ENCODE measurements around the gene TMEM74B. TPM values are rescaled to one million over a fixed set of nuclear protein-coding genes. Genes with fewer than 3 reads are reported as not detected.

Gene TMEM74B
- total RNA-seq = under 0.01 and 0.36 TPM in 2 replicates

DNA sequence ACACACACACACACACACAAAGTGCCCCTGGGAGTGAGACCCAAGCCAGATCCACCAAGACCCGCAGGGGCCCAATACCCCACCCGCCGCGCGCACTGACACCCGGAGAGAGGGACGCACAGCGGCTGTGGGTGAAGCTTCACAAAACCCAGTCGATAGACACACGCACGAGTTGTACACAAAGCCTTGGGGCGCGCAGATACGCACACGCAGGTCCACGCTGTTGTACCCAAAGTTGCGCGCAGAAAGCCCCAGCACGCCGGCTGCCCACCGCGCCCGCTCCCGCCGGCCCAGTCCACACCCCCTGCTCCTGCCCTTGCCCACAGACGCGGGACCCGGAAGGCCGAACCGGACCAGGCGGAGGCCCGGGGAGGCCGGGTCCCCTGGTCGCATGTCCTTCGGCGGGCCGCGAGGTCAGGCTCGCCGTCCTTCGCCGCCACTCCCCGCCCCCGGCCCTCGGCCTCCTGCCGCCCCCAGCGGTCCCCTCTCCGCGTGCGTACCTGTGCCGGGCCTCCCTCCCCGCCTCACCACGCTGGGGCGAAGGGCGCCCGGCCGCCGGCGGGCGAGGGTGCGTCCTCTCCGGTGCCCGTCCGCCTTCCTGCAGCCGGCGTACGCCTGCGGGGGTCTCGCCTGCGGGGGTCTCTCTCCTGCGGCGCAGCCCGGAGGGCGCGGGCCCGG lies at the start of gene TMEM74B:
TSS of gene TMEM74B (minus strand) at position 344 of the 678 bp plus-strand sequence. CDS start 1,180 bp downstream, outside the sequence.

DNA sequence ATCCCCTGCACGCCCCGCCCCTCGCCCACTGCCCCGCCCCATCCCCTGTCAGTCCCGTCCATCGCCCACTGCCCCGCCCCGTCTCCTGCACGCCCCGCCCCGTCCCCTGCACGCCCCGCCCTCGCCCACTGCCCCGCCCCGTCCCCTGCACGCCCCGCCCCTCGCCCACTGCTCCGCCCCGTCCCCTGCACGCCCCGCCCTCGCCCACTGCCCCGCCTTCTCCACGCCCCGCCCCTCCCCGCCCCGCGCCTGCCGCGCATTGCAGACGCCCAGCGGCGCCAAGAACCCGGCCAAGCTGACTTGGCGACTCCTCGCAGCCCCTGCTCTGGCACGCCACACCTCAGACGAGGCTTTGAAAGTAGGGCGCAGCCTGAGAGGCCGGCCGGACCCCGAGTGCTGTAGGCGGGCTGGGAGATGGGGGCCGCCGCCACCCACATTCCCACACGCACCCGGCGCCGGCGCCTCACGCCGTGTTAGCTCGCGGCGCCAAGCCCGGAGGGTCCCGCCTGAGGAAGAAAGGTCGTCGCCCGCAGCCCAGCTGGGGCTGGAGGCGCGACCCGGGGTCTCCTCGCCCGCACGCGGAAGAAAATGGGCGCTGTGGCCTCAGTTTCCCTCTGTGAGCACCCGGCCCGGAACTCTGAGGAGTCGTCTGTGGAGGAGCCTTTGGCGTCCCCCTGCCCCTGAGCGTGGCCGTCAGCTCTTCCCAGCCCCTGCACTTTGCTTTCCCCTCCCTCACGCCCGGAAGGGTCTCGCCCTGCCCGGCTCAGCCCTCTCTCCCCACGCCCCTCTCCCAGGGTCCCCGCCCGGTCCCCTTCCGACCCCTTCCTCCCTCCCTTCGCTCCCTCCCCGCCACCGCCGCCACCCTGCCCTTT lies 41.2 kb upstream of the TMEM74B start, which contains the start of gene RAD21L1:
TSS of gene RAD21L1 (plus strand) at position 262 of the 872 bp plus-strand sequence. CDS start 2,410 bp downstream, outside the sequence.

DNA sequence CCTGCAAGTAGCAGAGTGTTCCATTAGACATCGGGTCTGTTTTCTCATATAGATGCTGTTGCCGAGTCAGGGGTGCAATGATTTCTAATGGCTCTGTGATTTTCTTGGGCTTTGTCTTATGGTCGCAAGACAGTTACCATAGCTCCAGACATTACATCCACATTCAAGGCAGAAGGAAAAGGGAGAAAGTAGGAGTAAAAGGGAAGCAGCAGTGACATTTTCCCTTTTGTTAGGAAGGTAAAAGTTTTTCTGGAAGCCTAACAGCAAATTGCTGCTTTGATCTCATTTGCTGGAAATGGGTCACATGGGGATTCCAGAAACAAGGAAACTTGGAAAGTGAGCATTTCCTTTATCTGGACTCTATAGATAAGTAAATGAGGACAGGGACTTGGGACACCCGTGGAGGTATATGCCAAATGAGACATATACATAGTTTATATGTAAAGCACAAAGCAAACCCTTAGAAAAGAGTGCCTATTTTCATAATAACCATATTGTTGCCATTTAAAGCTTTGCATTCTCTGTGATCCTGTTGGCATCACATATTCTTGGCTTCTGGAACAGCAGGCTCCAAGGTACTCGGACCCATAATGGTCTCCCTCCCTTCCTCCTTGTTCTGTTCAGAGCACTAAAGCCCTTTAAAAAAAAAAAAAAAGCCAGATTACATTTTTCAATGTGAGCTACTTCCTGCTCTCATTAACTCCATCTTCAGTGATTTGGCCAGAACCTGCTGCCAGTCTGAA lies 18.2 kb upstream of the TMEM74B start, which contains the start of gene C20orf202:
TSS of gene C20orf202 (plus strand) at position 693 of the 743 bp plus-strand sequence. CDS start 132 bp downstream, outside the sequence.

Other genes with a start within 250 kb of the TMEM74B start
- not detected in 2 replicates for gene RSPO4, start 182.7 kb downstream of the TMEM74B start, total RNA-seq
- 16.4 and 35.7 TPM in 2 replicates for gene PSMF1, start 66.4 kb downstream of the TMEM74B start, total RNA-seq
- under 0.01 and 0.07 TPM in 2 replicates for gene C20orf202, start 18.5 kb upstream of the TMEM74B start, total RNA-seq
- gene RAD21L1, start 41.1 kb upstream of the TMEM74B start, total RNA-seq = not detected in 2 replicates
- 4.1 and 9.9 TPM in 2 replicates for gene SNPH, start 81.3 kb upstream of the TMEM74B start, total RNA-seq
- gene SDCBP2, start 144.2 kb upstream of the TMEM74B start, total RNA-seq = 23.1 and 65.3 TPM in 2 replicates
- gene FKBP1A, start 208.1 kb upstream of the TMEM74B start, total RNA-seq = 89.5 and 116 TPM in 2 replicates